Activated naive CD4-positive, alpha-beta T cell (primary cell): Measurements from ENCODE around the gene FSTL5.
A peak's percentile ranks its signal among the peaks of the same experiment; 100 is the strongest.
"Not testable (repeated sequence)": the region's sequence is repeated elsewhere in the genome, so short reads cannot be mapped to it uniquely, and the experiment has no call there.

Experiments used
- DNase-seq, 4 experiments: peaks; one replicate each; lab custom pipeline; 2025; lab: John Stamatoyannopoulos, UW

Gene FSTL5

DNA sequence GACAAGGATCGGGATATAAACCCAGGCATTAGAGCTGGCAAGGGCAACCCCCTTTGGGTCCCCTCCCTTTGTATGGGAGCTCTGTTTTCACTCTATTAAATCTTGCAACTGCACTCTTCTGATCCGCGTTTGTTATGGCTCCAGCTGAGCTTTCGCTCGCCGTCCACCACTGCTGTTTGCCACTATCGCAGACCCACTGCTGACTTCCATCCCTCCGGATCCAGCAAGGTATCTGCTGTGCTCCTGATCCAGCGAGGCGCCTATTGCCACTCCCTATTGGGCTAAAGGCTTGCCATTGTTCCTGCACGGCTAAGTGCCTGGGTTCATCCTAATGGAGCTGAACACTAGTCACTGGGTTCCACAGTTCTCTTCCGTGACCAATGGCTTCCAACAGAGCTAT lies 59.9 kb downstream of the FSTL5 start:
- DNase-seq = not testable (repeated sequence)

DNA sequence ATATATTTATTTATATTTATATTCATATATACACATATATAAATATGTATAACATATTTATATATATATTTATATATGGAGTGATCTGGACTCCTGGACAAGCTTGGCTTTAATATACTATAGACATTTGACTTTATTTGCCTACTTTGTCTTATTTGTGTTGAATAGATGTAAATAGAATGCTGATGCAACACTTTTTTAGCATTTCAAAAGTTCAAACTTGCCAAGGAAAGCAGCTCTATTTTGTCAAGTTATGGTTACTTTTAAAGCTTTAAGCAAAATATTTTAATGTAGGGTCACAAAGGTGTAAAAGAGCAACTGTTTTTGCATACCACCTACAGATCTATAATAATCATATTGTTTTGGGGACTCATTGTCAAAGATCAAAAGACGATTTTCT lies 61.1 kb downstream of the FSTL5 start:
- no peak for DNase-seq

DNA sequence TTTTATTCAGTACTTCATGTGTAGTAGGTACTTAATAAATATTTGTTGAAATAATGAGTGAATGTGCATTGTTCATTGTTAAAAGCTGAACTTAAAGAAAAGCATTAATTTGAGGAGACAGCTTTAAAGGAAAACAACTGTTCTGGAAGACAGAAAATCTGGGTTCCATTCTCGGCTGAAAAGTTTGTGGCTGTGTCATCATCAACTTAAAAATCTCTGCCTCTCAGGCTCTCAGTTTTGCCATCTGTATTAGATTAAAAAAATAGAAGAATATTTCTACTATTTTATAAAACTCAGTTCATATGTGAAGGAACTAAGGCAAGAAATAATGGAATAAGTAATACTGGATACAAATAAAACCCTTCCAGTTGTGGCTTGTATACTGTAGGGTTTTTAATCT lies 62.5 kb downstream of the FSTL5 start:
- no peak for DNase-seq

DNA sequence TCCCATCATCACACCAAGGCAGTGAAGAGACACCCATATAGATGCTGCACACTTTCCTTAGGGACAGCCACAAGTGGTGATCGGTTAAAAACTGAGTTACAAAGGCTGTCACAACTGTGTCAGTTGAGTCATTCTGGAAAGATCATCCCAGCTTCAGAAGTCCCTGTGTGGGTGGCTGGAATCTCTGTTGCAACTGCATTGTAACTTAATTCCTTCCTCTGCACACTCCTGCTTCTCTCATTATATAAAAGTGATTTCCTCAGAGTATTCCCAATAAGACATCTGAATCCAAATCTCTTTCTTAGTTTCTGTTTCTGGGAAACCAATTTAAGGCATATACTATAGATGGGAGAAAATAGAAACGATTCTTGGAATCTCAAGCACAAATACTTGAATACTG lies 88.1 kb downstream of the FSTL5 start:
- DNase-seq = no peak

DNA sequence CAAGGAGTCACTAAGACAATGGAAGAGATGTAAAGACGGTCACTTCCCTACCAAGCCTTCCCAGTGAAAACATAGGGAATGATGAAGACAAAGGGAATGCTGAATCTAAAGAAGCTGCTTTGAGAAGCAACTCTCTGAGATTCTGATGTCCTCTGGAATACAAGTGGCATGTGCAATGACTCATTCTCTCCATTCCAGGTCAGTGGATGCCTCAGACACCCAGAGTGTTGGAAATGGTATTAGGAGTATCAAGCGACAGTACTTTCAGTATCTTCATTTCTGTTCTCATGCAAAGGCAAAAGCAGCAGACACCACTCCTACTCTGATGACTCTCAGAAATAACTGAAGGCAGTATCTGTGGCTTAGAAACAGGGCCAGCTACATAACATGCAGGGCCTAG lies 102.6 kb downstream of the FSTL5 start:
- no peak for DNase-seq

DNA sequence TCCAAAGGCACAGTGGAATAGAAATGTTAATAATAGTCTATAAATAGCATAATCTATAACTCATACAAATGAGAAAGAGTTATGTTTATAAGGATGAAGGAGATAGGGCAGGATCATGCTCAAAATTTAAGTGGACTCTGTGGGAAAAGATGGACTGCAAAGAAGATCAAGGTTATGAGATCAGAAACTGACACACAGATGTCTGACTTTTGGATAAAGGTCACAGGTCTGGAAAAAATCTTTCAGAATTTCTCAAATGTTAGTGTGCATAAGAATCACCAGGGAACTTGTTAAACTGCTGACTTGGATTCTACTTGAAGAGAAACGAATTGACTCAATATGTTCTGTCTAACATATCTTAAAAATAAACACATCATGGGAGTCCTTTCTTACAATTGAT lies 104.1 kb downstream of the FSTL5 start:
- no peak for DNase-seq

DNA sequence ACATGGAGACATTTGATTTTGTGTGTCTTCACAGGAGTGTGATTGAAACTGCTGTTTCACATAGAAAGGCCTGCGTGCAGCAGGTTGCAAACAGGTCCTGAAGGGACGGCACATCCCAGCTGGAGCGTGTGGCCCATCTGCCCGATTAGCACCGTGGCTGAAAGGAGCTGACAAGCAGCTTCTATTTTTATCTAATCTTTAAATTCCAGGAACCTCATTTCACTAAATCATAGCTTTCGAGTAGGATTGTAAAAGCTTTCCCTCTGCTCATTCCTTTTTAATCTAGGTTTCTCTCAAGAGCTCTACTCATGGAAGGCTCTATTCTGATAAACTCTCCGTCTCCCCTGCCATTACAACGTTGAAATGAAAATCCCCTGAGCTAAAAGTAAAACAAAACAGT lies 106.8 kb downstream of the FSTL5 start:
- DNase-seq = peak in 1 of 4 experiments; percentile 0

DNA sequence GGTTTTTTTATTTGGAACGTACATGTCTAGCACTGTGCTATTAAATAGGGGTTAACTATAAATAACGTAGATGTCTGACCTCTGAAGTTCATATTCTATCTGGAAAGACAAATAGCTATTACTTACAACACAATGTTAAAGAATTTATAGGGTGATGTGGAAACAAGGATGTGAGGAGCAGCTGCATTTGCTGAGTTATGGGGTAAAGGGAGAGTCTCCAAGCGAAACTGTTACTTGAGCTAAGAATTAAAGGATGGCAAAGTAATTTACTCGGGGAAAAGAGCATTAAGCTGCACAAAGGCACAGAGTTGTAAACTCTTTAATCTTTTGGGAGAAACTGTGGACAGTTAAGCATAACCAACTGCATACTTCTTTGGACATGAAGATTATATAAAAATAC lies 117.7 kb downstream of the FSTL5 start:
- no peak for DNase-seq

DNA sequence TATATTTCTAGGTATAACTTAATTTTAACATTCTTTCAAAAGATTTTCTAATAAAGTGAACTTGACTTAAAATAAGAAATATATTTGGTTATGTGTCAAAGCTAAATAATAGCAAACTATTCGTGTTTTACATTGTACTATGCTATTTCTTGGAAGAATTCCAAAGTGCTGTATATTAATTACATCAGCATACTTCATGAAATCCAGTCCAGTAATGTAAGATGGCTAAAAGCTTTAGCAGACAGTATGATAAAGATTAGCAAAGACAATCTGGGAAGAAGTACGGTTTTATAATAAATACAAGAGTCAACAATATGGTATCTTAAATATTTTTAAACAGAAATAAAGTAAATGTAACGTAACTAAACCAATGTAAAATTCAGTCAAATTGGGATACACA lies 125.7 kb downstream of the FSTL5 start:
- no peak for DNase-seq

DNA sequence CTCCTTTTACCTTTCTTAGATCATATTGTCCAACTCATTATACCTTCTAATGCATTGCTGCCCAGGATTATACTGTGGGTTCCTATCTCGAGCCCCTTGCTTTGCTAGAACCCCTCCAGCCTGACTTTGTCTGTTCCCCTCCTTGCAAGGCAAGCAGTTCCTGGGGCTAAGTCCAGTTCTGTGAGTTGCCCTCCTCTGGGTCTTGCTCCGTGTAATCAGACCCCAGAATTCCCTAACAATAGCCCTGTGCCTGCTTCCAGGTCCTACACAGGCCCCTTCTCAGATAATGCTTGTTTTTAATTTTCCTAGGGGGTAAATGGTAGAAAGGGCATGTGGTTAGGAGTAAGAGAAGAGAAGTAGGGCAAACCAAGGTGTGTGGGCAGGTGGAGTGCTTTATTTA lies 145.9 kb downstream of the FSTL5 start:
- DNase-seq = no peak

DNA sequence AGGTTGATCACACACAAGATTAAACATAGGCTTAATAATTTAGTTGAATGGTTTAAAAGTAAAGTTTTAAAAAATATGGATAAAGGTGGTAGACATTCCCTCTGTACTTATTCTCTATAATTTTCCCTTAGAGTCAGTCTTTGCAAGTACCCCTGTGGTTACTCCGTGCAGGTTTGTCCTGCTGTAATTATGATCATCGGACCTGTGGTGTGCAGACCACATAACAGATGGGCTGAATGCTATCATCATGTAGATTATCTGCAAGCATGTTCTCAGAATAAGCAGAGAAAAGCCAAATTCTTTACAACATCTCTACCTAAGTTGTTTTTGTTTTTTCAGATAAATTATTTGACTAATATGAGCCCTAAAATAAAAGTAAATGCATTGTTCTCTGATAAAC lies 146.8 kb downstream of the FSTL5 start:
- DNase-seq = no peak

DNA sequence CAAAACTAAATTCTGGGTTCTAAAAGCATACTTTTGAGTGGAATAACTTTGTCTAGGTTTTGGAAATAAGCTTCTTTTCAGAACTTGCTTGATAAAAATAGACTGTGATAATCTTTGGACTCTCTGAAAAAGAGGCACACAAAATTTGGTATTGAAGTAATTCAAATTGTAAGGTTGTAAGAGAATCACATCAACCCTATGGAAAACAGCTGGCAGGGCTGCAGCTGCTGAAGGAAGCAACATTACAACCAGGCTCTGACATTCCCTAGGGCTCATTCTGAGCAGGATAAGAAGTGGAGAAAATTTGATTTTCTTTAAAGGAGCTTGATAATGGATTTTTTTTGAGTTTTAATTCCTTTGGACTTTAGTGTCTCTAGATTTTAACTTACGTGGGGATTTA lies 147.6 kb downstream of the FSTL5 start:
- DNase-seq = no peak

DNA sequence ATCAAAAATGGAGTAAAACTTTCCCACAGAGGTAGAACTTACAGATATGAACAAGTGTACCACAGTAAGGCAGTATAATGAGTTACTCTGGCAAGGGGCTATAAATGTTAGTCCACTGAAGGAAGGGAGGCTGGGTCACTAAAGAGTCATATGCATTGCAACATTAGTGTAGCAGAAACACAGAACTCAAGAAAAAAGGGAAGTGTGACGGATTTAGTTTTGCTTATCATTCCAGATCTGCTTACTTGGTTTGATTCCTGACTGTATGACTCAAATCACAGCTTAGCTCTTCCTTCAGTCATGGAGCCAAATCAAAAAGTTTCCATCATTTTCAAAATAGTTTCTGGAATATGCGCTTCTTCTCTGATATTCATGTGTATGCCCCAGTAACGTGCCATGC lies 148.7 kb downstream of the FSTL5 start:
- DNase-seq = no peak

DNA sequence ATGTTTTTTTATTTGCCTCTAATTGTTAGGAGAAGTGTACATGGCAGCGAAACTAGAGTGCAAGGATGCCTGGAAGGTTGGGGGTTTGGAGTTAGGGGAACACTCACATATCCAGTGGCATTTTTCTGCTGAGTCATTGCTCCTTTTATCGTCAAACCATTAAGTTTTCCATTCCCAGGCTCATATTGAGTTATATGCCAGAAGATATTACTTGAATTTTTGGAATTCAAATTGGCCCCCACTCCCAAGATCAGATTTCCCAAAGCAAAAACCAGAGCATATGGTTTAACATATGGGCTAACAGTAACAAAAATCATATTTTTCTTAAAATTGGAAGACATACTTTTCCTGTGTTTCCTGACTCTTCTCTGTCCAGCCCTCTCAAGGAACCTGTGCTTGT lies 152.7 kb downstream of the FSTL5 start:
- DNase-seq = no peak

DNA sequence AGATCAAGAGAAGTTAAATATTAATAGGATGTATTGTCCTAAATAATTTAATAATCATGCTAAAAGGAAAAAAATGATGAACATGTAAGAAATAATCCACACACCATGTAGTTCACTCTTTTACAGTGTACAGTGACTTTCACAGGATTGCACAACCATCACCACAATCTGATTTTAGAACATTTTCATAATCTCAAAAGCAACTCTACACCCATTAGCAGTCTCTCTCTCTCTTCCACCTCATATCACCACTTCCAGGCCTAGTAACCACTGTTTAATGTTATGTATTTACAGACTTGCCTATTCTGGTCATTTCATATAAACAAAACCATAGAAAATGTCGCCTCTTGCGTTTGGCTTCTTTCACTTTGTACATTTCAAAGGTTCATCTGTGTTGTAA lies 153.4 kb downstream of the FSTL5 start:
- DNase-seq = no peak

DNA sequence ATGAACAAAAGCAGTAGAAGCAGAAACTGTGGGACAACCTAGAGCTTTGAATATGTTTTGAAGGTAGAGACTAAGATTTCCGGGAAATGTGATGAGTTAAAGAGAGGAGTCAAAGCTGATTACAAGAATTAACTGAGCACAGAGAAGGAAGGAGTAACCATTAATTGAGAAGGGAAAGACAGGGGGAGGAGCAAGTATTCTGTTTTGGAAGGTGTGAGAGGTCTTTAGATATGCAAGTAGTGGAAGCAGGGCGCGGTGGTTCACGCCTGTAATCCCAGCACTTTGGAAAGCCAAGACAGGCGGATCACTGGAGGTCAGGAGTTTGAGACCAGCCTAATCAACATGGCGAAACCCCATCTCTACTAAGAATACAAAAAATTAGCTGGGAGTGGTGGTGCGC lies 171.5 kb downstream of the FSTL5 start:
- DNase-seq = no peak

DNA sequence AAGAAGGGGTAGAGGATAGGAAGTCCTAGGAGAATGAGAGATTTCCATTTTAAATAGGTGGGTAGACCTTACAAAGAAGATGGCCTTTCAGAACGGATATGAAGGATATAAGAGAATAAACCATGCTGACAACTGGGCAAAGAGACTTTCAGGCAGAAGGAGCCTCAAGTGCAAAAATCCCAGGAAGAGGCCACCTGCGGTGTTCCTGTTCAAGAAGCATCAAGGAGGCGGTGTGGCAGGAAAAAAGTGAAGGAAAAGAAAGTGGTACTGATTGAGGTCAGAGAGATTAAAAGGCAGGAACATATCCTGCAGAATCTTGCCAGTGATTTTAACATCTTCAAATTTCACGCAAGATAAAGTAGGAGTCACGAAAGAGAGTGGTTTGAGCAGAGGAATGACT lies 172.0 kb downstream of the FSTL5 start:
- no peak for DNase-seq

DNA sequence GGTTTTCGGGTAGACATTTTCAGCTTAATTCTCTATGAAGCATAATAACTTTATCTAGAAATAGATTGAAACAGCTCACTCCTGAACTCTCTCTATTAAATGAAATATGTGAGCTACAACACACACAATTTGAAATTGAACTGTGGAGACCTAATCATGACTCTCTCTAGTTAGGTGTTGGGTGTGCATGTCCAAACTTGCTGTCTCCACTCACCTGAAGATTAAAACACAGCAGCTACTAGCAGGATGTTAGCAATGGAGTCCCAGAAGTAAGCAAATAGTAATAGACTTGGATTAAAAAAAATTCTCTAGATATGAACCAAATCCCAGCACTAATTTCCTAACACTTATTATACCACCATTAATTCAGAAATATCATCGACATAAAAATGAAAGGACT lies 173.1 kb downstream of the FSTL5 start:
- DNase-seq = no peak

DNA sequence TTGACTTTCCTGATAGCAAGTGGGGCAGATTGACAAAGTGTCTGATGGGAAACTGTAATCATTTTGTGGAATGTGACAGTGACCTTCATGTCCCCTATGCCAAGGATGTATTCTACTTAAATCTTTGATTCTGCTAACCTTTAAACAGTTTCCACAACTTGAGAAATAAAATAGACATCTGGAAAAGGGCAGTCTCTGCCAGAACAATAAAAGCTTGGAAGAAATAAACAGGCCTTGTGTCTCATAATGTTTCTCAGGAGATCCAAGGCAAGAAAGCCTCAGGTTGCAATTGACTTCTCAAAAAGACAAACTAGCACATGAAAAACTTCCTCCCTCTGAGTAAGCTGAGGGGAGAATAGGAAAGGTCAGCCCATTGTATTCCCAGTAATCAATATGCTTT lies 174.9 kb downstream of the FSTL5 start:
- DNase-seq = no peak

DNA sequence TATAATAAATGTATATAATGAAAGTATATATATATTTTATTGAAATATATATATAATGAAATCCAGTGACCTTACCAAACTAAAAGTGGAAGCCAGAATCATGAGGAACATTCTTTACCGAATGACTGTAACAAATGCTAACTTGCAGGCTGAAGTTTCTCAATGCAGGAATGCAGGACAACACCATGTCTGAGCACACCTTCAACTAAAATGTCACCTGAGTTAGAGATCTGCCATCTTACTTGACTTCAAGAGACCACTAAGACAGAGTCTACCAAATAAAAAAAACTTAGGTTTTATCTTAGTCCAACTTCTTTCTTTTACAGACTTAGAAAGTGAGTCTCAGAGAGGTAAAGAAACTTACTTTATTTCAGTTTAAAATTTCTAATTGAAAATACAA lies 176.2 kb downstream of the FSTL5 start:
- DNase-seq = no peak

DNA sequence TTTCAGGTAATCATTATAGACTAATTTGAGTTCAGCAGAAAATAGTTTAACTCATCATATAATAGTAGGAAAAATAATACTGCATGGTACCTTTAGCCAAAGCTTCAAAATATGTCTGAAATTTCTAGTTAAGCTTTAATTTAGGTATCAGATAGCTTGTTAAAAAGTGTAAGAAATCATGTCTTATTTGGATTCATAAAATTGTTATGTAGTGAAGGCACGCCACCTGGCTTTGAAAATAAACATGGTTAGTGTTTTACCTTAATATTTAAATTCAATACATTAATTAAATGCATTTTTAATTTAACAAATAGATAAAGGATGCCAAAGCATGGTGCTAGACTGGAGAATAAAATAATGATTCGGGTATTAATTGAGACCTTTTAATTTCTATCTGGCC lies 211.4 kb downstream of the FSTL5 start:
- DNase-seq = no peak

DNA sequence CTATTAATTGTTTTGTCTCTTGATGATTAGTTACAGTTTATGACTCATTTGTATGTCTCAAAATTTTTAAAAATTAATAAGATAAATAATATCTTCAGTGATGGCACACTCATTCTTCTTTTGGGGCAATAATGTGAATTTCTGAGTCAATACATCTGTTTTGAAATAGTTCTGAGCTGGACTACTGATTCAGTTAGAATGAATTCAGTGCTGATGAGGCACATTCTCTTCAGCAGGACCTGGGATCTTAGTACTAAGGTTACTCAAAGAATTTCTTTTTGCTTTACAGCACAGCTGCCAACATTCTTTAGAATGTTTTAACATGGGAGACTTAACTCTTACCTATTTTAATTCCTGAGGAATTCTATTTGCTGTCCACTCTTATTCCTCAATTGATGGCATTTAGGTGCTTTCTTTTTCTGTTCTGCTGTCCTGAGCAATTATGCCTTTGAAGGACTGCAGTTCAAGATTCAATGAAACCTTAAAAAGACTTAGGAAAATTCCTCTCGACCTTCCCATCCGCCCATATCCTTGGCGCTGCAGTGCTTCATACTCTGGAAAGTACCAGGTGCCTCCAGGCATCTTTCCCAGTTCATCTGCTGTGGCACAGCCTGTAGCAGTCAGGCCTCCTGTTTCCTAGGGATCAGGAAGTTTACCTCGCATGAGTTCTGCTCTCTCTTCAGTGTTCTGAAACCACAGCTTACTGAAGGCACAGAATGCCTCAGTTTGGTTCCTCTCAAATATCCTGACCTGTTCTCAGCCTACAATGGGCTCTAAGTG lies 213.7 kb downstream of the FSTL5 start:
- DNase-seq = no peak

DNA sequence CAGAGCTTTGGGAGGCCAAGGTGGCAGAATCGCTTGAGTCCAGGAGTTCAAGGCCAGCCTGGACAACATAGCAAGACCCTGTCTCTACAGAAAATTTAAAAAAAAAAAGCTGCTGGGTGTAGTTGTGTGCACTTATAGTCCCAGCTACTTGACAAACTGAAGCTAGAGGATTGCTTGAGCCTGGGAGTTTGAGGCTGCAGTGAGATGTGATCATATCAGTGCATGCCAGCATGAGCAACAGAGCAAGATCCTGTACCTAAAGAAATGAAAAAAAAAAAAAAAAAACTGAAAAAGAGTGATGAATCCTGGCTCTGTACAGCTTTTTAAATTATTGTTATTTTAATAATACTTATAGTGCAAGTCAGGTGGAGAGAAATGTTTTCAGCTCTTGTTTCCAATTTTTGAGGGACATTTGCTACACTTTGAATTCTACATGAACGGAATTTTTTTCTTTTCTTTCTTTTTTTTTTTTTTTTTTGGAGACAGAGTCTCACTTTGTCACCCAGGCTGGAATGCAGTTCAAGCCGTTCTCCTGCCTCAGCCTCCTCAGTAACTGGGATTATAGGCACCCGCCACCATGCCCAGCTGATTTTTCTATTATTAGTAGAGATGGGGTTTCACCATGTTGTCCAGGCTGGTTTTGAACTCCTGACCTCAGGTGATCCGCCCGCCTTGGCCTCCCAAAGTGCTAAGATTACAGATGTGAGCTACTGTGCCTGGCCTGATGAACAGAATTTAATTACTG lies 215.6 kb downstream of the FSTL5 start:
- DNase-seq = no peak

DNA sequence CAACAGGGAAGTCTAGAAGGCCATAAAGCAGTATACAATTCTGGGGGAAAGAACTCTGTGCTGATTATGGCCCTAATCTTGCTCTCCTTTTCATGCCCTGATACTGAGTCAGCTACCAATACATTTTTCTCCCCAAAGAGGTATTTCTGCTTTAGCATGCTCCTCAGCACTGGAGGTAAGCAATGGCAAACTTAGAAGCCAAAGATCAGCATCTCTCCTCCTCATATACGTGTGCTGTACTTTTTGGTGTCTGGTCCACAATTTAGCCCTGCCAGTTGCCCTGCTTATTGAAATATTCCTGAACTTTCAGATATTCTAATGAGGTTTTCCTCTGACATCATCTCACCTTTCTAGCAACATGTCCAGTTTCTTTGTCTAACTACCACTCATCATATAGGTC lies 226.2 kb downstream of the FSTL5 start:
- DNase-seq = no peak
